HL-60/S4 treated with retinoic acid at 250 ng/mL for 4 days and 3 days (cell line): ENCODE results near the gene DNAJC5.
"Not testable (repeated sequence)": the region's sequence is repeated elsewhere in the genome, so short reads cannot be mapped to it uniquely, and the experiment has no call there.

ENCODE experiments used
- in situ Hi-C: fragments of 300-500 bp; cut with MboI; formaldehyde crosslinking; loops from 2 replicates; pipeline ENCODE4 v1.7.0; 2022; ENCODE audit warnings: low sequenced_read_pairs

DNAJC5 gene

DNA sequence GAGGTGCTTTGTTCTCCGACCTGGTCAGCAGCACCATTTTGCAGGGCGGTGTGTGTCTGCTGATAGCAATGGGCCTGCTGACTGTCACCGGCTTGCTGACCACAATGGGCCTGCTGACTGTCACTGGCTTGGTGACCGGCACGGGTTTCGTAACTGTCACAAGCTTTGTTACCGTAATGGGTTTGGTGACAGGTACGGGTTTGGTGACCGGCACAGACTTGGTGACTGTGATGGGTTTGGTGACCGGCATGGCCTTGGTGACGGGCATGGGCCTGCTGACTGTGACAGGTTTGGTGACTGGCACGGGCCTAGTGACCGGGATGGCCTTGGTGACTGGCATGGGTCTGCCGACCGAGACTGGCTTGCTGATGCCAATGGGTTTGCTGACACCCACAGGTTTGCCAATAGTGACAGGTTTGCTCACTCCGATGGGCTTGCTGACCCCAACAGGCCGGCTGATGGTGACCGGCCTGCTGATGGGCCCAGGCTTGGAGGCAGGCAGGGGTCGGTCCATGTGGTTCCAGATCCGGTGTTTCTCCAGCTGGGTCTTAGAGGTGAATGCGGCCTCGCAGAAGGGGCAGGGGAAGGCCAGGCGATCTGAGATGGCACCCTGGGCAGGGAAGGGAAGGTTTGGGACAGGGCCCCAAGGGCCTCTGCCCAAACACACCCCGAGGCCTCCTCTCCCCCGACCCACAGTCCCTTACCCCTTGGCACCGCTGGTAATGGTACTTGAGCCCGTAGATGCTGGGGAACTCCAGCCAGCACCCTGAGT lies 71.4 kb downstream of the DNAJC5 start:
- in situ Hi-C loops: no loop called here

DNA sequence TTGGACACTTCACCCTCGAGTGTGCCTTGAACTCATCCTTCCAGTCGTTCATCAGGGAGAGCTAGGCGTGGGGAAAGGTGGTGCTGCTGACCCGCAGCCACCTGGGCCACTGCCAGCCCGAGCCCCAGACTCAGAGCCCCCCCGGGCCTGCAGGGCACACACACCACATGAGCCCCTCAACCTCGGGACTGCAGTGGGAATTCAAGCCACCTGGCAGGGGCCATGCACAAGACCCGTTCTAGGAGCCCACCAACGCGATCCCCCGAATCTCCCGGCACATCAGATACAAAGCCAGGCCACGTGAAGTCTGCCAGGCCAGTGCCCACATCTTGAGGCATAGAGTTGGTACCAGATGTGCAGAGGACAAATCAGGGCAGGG lies 72.0 kb downstream of the DNAJC5 start:
- in situ Hi-C loops: no loop called here

DNA sequence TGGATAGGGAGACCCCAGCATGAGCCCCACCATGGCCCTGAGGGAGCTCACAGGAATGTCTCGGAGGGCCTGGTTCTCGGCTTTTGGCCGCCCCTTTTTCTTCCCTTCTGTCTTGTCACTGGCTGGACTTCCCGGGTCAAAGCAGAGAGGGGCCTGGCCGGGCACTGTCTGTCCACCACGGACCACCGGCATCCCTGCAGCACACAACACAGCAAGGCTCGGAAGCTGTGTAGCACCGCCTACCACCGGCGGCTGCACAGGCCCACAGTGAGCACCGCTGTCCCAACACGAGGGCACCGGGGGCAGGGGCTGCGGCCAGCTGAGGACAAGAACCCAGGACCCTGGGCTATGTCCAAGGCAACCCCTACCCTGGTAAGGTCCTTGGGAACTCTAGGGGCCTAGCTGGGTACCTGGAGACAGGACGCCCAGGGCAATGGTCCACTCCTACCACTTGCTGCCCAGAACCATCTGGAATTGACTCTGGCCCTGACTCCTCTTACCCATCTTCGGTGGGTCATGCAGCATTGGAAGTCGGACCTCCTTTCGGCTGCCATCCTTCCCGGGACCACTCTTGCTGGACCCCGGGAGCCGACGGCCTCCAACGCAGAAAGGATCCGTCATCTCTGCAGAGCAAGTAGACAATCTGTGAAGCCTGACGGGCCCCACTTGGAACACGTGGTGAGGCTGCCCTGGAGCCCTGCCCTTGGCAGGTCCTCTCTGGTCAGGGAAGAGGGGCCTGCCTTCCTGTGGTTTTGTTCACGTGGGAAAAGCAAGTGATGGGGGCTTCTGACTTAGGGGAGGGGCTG lies 72.6 kb downstream of the DNAJC5 start:
- in situ Hi-C loops: no loop called here

DNA sequence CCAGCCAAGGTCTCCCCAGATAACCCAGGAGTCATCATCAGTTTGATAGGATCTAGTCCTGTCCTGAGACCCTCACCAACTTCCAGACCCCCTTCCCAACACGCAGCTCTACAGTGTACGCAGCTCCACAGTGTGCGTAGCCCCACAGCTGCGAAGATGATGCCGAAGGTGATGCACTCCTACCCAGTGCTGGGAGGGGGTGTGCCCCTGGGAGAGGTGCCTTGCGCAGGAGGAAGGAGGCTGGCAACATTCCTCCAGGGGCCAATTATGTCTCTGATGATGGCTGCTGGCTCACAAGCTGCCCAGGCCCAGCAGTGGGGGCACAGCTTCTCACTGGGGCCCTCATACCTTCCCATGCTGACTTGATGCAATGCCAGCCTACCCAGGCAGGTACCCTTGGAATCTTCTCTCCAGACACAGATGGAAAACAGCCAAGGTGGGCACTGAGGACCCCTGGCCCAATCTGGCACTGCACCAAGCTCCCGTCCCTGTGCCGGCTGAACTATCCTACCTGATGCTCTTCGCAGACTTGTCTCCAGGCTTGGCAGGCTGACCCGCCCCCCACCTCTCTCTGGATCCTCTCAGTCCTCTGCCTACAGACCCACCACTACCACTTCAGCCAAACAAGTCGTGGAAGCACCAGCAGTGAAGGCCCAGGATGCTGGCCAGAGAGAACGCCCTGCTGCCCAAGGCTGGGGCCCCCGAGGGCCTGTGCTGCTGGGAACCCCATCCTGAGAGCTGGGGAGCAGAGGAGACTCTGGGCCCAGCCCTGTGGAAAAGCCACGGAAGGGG lies 73.4 kb downstream of the DNAJC5 start:
- in situ Hi-C loops: no loop called here

DNA sequence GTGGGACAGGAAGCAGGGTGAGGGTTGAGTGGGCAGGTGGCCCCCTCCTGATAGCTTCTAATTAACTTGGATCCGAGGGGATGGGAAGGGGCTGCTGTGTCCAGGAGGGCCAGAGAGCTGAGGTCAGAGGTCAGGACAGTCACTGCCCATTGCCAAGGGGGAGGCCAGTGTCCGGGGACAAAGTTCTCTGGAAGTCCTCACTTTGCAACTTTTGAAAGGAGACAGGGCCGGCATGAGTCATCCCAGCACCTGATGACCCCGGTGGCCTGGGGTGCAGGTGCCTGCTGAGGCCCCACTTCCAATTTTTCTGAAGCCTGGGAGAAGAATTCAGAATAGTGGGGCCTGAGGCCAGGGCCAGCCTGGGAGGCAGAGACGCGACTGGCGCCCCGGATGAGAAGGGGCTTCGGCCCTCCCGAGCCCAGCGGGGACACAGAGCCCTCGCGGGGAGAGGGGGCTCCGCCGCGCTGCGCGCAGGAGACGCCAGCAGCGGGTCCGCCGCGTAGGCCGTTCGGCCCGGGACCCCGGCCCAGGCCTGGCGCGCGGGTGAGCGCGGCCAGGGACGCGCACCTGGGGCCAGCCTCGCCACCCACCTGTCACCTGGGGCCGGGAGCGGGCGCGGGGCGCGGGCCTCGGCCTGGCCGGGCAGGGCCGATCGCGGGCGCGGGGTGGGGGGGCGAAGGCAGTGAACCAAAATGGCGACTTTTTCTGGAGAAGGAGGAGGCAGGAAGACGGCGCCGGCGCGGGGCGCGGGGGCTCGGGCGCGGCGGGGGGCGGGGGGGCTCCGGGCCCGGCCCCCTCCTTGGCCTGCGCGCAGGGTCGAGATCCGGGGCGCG lies 74.2 kb downstream of the DNAJC5 start:
- in situ Hi-C loops: no loop called here

DNA sequence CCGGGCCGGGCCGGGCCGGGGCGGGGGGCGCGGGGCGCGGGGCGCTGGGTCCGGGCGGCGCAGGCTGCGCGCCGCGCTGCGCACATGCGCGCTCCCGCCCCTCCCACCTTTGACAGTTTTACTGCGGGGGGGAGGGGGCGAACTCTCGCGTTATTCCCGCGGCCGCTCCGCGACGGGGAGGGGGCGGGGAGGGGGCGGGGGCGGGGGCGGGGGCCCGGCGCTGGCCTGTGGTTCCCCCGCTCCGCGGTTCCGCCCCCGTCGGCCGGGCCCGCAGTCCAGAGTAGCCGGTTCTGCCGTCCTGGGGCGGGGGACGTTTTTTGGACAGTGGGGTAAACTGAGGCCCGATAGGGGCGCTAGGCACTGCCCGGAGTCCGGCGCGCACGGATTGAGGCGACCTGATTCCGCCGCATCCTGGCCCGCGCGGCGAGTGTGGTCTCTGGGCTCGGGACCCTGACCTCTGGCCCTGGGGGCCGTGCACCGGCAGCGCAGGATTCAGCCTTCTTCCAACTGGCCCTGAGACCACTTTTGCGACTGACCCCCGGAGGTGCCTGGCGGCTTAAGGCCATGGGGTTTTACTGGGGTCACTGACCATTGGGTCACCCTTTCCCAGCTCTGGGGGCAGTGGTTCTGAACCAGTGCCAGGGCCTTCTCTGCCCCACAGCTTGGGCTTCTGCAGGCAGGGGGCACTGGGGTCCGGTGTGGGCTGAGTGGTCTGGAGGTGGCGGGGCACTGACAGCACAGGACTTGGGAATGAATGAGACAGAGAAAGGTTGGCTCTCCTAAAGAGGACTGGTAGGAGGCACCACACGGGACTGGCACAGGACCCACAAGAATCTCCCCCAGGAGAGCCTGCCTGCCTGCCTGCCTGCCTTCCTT lies 75.2 kb downstream of the DNAJC5 start, which contains the start of gene ZNF512B:
ZNF512B (minus strand) TSS at position 93 of the 876 bp plus-strand sequence. CDS start 1,980 bp downstream, outside the sequence.
- in situ Hi-C loops: no loop called here

DNA sequence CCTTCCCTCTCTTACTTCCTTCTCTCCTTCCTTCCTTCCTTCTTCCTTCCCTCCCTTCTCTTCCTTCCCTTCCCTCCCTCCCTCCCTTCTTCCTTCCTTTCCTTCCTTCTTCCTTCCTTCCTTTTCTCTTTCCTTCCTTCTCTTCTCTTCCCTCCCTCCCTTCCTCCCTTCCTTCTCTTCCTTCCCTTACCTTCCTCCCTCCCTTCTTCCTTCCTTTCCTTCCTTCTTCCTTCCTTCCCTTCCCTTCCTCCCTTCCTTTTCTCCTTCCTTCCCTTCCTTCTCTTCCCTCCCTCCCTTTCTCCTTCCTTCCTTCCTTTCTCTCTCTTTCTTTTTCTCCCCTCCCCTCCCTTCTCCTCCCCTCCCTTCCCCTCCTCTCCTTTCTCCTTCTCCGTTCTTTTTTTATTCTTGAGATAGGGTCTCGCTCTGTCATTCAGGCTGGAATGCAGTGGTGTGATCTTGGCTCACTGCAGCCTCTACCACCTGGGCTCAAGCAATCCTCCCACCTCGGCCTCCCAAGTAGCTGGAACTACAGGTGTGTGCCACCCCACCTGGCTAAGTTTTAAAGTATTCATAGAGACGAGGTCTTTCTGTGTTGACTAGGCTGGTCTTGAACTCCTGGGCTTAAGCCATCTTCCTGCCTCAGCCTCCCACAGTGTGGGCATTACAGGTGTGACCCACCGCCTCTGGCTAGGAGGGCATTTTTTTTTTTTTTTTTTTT lies 75.9 kb downstream of the DNAJC5 start:
- in situ Hi-C loops: no loop called here

DNA sequence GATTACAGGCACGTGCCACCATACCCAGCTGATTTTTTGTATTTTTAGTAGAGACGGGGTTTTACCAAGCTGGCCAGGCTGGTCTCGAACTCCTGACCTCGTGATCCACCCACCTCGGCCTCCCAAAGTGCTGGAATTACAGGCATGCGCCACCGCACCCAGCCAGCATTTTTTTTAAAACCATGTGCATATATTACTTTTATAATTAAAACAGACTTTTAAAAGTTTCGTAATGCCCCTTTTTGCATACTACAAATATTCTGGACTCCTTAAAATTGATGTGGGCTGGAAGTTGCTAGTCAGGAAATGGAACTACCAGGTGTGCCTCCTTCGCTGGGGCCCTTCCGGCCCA lies 77.0 kb downstream of the DNAJC5 start:
- in situ Hi-C loops: not testable (repeated sequence)

DNA sequence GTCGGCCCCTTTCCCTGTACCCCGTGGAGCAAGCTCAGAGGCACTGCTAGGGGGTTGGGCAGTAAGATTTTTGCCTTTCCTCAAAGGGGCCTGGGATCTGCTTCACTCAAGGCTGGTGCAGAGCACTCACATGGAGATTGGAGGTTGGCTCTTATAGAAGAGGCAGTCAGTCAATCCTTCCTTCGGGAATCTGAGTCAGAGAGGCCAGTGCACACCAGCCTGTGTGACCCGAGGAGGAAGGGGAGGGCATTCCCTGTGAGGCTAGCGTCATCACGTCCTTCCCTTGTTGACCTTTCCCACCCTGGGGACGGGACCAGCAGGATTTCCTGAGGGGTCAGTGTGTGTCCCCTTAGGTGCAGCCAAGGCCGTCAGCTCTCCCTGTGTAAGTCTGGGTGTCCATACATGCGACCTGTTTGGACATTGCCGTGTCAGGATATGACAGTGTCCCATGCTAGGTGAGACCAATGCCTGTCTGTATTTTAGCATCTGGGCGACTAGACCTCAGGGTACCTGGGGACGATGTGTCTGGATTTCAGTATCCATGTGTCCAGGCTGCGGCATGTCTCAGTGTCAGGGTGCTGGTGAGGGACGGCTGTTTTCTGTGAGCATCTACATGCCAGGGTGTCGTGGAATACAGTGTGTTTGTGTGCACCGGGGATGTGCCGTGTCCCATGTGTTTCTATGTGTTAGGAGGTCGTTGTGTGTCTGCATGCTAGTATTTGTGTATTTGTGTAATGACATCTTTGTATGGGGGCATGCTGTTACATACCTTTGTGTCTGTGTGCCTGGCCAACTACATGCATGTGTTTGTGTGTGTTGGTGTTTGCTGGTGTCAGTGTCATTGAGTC lies 77.6 kb downstream of the DNAJC5 start:
- in situ Hi-C loops: no loop called here

DNA sequence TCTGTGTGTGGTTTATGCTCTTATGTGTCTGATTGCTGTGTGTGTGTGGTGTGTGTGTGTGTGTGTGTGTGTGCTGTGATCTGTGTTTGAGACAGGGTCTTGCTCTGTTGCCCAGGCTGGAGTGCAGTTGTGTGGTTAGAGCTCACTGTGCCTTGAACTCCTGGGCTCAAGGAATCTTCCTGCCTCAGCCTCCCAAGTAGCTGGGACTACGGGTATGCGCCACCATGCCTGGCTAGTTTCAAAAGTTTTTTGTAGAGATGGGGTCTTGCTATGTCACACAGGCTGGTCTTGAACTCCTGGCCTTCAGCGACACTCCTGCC lies 78.2 kb downstream of the DNAJC5 start:
- in situ Hi-C loops: no loop called here

DNA sequence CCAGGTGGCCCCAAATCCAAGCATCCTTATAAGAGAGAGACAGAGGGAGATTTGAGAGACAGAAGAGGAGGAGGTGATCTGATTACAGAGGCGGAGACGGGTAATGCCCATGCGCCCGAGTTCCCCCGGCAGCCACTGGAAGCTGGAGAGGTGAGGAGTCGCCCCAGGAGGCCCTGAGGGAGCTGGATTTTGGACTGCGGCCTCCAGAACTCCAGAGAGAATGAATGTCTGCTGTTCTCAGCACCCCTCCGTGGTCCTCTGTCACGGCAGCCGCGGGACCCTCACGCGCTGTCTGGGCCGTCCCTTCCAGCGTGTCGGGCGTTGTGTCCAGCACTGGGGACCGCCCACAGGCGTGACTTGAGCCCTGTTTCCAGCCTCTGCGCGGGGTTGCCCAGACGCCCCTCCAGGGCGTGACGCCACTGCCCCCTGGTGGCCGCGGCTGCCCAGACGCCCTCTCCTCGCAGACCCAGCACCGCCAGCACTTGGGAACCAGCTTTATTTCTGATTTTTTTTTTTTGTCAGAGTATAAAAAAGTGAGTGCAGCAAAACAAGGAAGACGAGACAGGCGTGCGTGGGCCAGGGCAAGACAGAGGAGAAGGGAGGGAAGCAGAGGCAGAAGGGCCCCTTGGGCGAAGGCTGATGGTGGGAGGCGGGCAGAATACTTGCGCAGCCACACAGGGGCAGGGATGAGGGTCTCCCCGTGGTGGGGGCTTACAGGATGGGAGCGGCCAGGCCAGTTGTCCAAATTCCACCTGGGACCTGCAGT lies 78.9 kb downstream of the DNAJC5 start:
- in situ Hi-C loops: no loop called here

DNA sequence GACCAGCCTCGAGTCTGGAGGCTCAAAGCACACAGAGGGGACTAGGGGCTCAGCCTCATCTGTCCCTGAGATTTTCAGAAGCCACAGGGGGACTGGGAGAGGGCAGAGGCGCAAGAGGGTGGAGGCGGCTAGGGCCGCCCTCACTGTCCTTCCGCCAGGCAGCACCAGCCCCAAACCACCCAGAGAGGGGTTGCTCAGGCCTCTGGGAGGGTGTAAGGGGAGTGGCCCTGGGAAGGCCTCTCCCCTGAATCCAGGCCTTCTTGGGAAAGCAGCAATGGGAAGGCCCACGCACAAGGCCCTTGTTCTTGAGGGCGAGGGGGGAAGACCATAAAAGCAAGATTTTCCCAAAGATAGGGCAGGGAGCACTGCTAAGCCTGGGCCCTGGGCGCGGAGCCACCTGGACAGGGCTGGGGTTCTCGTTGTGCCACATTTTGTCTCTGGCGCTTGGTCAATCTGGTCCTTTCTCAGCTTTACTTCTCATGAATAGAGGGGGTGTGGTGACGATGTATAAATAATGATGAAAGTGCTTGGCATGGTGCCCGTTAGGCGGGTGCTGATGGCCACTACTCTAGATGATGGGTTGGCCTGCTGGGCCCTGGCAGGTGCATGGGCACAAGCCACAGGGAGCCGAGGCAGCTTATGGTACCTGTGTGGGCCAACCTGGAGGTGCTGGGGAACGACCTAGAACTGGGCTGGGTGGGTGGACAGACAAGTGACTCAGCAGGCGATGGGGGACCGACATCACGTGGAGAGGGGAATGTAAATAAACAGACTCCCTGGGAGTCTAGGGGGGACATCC lies 79.7 kb downstream of the DNAJC5 start:
- in situ Hi-C loops: no loop called here

DNA sequence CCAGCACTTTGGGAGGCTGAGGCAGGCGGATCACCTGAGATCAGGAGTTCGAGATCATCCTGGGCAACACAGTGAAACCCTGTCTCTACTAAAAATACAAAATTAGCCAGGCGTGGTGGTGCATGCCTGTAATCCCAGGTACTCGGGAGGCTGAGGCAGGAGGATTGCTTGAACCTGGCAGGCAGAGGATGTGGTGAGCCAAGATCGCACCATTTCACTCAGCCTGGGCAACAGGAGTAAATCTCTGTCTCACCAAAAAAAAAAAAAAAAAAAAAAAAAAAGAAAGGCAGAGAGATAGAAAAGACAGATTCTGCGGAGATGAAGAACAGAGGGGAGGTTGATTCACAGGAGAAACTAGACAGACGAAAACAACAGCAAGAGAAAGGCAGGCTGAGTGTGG lies 81.6 kb downstream of the DNAJC5 start:
- in situ Hi-C loops: not testable (repeated sequence)

DNA sequence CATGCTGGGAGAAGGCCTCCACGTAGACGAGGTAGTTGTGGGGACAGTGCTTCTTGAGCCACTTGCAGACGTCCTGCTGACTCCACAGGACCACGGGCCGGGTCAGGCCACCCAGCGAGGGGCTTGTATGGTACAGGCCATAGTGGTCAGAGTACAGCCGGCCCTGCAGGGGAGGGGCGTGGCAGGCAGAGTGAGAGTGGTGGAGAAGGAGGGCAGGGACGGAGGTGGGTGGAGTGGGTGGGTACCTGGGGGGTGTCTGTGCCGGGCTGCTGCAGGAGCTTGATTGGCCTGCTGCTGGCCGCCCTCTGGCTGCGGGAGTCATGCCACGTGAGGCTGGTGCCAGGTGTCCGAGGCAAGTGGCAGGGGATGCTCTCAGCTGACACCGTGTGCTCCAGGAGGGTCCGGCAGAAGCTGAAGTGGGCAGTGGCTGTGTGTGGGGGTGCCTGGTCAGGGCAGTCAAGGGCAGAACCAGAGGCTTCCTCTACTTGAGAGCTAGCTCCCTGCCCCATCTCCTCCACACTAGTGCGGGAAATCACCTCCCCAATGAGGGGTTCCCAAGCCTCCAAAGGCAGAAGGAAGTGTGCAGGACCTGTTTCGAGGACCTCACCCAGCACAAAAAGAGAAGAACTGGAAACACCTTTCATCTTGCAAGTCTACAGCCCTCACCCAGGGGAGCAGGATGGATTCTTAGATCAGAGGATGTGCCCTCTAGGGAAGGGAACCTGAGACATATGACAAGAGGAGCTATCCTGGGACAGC lies 82.2 kb downstream of the DNAJC5 start:
- in situ Hi-C loops: no loop called here

DNA sequence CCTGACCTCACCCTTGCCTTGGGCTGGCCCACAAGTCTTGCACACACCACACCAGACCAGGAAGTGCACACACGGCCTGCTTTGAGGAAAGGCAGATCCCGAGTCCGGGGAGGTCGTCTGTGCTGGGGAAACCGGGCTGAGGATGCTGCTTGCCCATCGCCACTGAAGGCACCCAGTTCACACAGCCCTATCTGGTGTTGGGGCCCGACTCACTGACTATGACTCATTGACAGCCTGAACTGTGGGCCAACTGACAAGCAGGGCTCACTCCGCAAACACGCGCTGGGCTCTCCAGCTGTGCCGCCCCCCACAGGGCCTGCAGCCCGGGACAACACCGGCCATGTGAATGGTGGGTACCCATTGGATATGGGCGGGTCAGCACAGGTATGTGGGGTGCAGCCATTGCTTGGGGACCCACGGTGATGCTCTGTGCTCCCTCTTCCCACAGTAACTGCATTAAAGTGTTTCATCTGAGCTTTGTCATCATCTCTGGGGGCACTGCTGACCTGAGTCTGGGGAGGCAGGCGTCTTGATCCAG lies 82.9 kb downstream of the DNAJC5 start:
- in situ Hi-C loops: no loop called here
